Liver (tissue), 3 donors: Measurements from ENCODE around the gene CDH13.

Source experiments
- CTCF ChIP-seq: fragments of 150-350 bp; IDR thresholded peaks from 2 replicates; pipeline ENCODE4 v1.5.1; 2017; ENCODE audit warnings: improper control_type of control experiment, low read depth, low read length; ENCODE audit not compliant: missing input control
- EGR1 ChIP-seq, 2 donors: IDR thresholded peaks; 2 replicates each; pipeline ENCODE4 v1.6.1; 2016 to 2018; ENCODE audit warnings: antibody characterized with exemption in 2 of 2, low read depth in 2 of 2
- HNF4G ChIP-seq: IDR thresholded peaks from 2 replicates; pipeline ENCODE4 v1.6.1; 2016; ENCODE audit warnings: antibody characterized with exemption
- MAX ChIP-seq: IDR thresholded peaks from 2 replicates; pipeline ENCODE4 v1.6.1; 2016; ENCODE audit warnings: antibody characterized with exemption
- RAD21 ChIP-seq, 2 donors: IDR thresholded peaks; 2 replicates each; pipeline ENCODE4 v1.6.1; 2016; ENCODE audit warnings: antibody characterized with exemption in 2 of 2, mild to moderate bottlenecking in 2 of 2
- TAF1 ChIP-seq: conservative IDR thresholded peaks from 2 replicates; pipeline ENCODE4 v1.6.1; 2016; ENCODE audit warnings: antibody characterized with exemption, mild to moderate bottlenecking
- ZBTB33 ChIP-seq: IDR thresholded peaks from 2 replicates; pipeline ENCODE4 v1.6.1; 2016; ENCODE audit warnings: antibody characterized with exemption
- donor health status: healthy.
- donor health status: healthy.

GRCh38 chr16:83652943-83653342 lies 1026.2 kb downstream of the CDH13 start:
- TF ChIP-seq CTCF, result no peak
- TF ChIP-seq TAF1, result no peak
- TF ChIP-seq RAD21 (IDR thresholded peaks at IDR 0.05), result no peak
- no peak for TF ChIP-seq EGR1 (IDR thresholded peaks at IDR 0.05; ENCODE audit: low read depth in 2 of 2)
- no peak for TF ChIP-seq HNF4G
- TF ChIP-seq MAX, result no peak
- TF ChIP-seq ZBTB33, result no peak
